PC-3 (cell line): ENCODE results near the gene PKNOX2. TPM values are rescaled to one million over a fixed set of nuclear protein-coding genes. Genes with fewer than 3 reads are reported as not detected.

Experiments
- ATAC-seq: fragments of 200-7000 bp; cut with Tn5 transposase; 2 replicates; pipeline ENCODE4 v1.9.1; 2020; ENCODE audit warnings: mild to moderate bottlenecking, moderate library complexity
- BruUV-seq: library from RNA; stranded (reverse); fragments of 400-500 nt; replicated peaks from 2 replicates; lab custom pipeline; 2021; lab: Mats Ljungman, UMichigan
- CTCF ChIA-PET: fragments of 300-600 bp; sonication (Branson Sonifier 250); formaldehyde crosslinking; loops from one replicate; lab custom pipeline; 2022; ENCODE audit warnings: antibody characterized with exemption; lab: Charles Lee
- POLR2A ChIA-PET: fragments of 300-600 bp; sonication (Branson Sonifier 250); formaldehyde crosslinking; loops from one replicate; lab custom pipeline; 2022; ENCODE audit warnings: antibody characterized with exemption; ENCODE audit not compliant: unreplicated experiment; lab: Charles Lee
- DNase-seq: peaks from one replicate; pipeline ENCODE4 v3.0.0-alpha.2; 2015
- H2AFZ ChIP-seq: fragments of 300-600 bp; sonication (generic); 2 replicates; pipeline ENCODE4 v1.6.0; 2016; ENCODE audit warnings: antibody characterized with exemption, low read length
- H3F3A ChIP-seq: fragments of 300-600 bp; sonication (generic); one replicate; pipeline ENCODE4 v1.6.0; 2017; ENCODE audit warnings: antibody characterized with exemption, low read length, control low read depth, mild to moderate bottlenecking; ENCODE audit not compliant: unreplicated experiment
- H3K27ac ChIP-seq: fragments of 300-600 bp; sonication (generic); 2 replicates; pipeline ENCODE4 v1.5.1; 2016; ENCODE audit warnings: mild to moderate bottlenecking, low read length
- H3K27me3 ChIP-seq: fragments of 300-600 bp; sonication (generic); 2 replicates; pipeline ENCODE4 v1.6.1; 2016; ENCODE audit warnings: low read length, mixed read lengths
- H3K36me3 ChIP-seq: fragments of 300-600 bp; sonication (generic); 2 replicates; pipeline ENCODE4 v1.6.1; 2016; ENCODE audit warnings: low read depth, mixed run types, low read length, mixed read lengths
- H3K4me1 ChIP-seq: fragments of 300-600 bp; sonication (generic); 2 replicates; pipeline ENCODE4 v1.5.1; 2016; ENCODE audit warnings: low read length; ENCODE audit not compliant: insufficient read depth
- H3K4me2 ChIP-seq: fragments of 300-600 bp; sonication (generic); 2 replicates; pipeline ENCODE4 v1.6.0; 2016; ENCODE audit warnings: low read length
- H3K4me3 ChIP-seq: fragments of 300-600 bp; sonication (generic); 2 replicates; pipeline ENCODE4 v1.5.1; 2016; ENCODE audit warnings: mild to moderate bottlenecking, low read length, mixed read lengths
- H3K79me2 ChIP-seq: fragments of 300-600 bp; sonication (generic); 2 replicates; pipeline ENCODE4 v1.6.1; 2017; ENCODE audit warnings: low read length, mixed read lengths
- H3K9ac ChIP-seq: fragments of 300-600 bp; sonication (generic); 2 replicates; pipeline ENCODE4 v1.6.0; 2016; ENCODE audit warnings: mild to moderate bottlenecking, low read length
- H3K9me2 ChIP-seq: fragments of 300-600 bp; sonication (generic); replicated peaks from 2 replicates; pipeline ENCODE4 v1.6.1; 2016; ENCODE audit warnings: mixed run types, low read length, mixed read lengths
- H3K9me3 ChIP-seq: fragments of 300-600 bp; sonication (generic); 2 replicates; pipeline ENCODE4 v1.6.1; 2016; ENCODE audit warnings: low read length, mixed read lengths
- H4K20me1 ChIP-seq: fragments of 300-600 bp; sonication (generic); 2 replicates; pipeline ENCODE4 v1.6.1; 2016; ENCODE audit warnings: low read length, mixed read lengths
- CTCF ChIP-seq: fragments of 300-600 bp; sonication (generic); conservative IDR thresholded peaks from 2 replicates; pipeline ENCODE4 v1.5.1; 2017; ENCODE audit warnings: antibody characterized with exemption, low read depth, mild to moderate bottlenecking, low read length
- EZH2 ChIP-seq: fragments of 300-600 bp; sonication (generic); IDR thresholded peaks from one replicate; pipeline ENCODE4 v1.6.1; 2017; ENCODE audit warnings: antibody characterized with exemption, mild to moderate bottlenecking, low read length; ENCODE audit not compliant: unreplicated experiment
- EZH2phosphoT487 ChIP-seq: fragments of 300-600 bp; sonication (generic); IDR thresholded peaks from 2 replicates; pipeline ENCODE4 v1.6.1; 2018; ENCODE audit warnings: mild to moderate bottlenecking, antibody characterized with exemption, low read length, borderline replicate concordance
- intact Hi-C: fragments of 100-400 bp; cut with micrococcal nuclease; formaldehyde crosslinking; loops from 2 replicates; pipeline ENCODE4 v1.9.0; 2023
- total RNA-seq: library from RNA; depleted of rRNA; stranded (reverse); fragments of >200 nt; gene quantifications from 2 replicates; pipeline ENCODE4 v1.2.3, GENCODE V29; 2014

Gene PKNOX2
- total RNA-seq, 1 experiment from 2014 or later = not detected

- ATAC-seq = no peak
These were observed 156.0 kb downstream of the PKNOX2 start for GRCh38 chr11:125320347-125321076.

GRCh38 chr11:125322289-125322688 is 157.7 kb downstream of the PKNOX2 start:
- ATAC-seq (no peak), DNase-seq (no peak)
- Histone ChIP-seq H3K79me2 (no peaks in the 10 kb centered on the region), H3K27ac (no peak overlapping the region), H3K9me3 (no peaks in the 10 kb centered on the region), H3K4me1 (no peaks in the 10 kb centered on the region), H3K4me3 (no peak overlapping the region), H3K9ac (no peak overlapping the region), H2AFZ (no peak overlapping the region), H4K20me1 (no peaks in the 10 kb centered on the region), H3K27me3 (peaks cover 81% of the 10 kb centered on the region), H3K36me3 (no peaks in the 10 kb centered on the region), H3F3A (no peaks in the 10 kb centered on the region), H3K9me2 (no peaks in the 10 kb centered on the region), H3K4me2 (no peak overlapping the region)
- intact Hi-C loops = no loop called here
- no TSS peak for BruUV-seq
- ChIA-PET CTCF (no interaction called here), POLR2A (no interaction called here)
- TF ChIP-seq CTCF = no peak
- no peak for TF ChIP-seq EZH2

More at GRCh38 chr11:125320347-125321076, 156.0 kb downstream of the PKNOX2 start:
- H3K27me3 ChIP-seq = peaks cover 80% of the 10 kb centered on the region
- H3K27ac ChIP-seq = no peak overlapping the region
- CTCF ChIA-PET = no interaction called here
- BruUV-seq = no TSS peak
- no peaks in the 10 kb centered on the region for H3K9me2 ChIP-seq
- no peak overlapping the region for H3K4me3 ChIP-seq
- H3K9me3 ChIP-seq = no peaks in the 10 kb centered on the region
- no peak overlapping the region for H2AFZ ChIP-seq
- POLR2A ChIA-PET = no interaction called here
- H3K79me2 ChIP-seq = no peaks in the 10 kb centered on the region
- intact Hi-C loops = no loop called here
- no peak overlapping the region for H3K9ac ChIP-seq
- no peaks in the 10 kb centered on the region for H3K4me1 ChIP-seq
- H3F3A ChIP-seq = no peaks in the 10 kb centered on the region
- no peak for DNase-seq
- TF ChIP-seq EZH2 (no peak), EZH2phosphoT487 (no peak), CTCF (no peak)
- H4K20me1 ChIP-seq = no peaks in the 10 kb centered on the region
- no peak overlapping the region for H3K4me2 ChIP-seq
- H3K36me3 ChIP-seq = no peaks in the 10 kb centered on the region

GRCh38 chr11:125325196-125325595 is 160.6 kb downstream of the PKNOX2 start:
- POLR2A ChIA-PET = no interaction called here
- DNase-seq (no peak), ATAC-seq (no peak)
- no peak overlapping the region for H3K9ac ChIP-seq
- H4K20me1 ChIP-seq = no peaks in the 10 kb centered on the region
- no peaks in the 10 kb centered on the region for H3K9me3 ChIP-seq
- H3K4me1 ChIP-seq = no peaks in the 10 kb centered on the region
- H3K79me2 ChIP-seq = no peaks in the 10 kb centered on the region
- no peak overlapping the region for H3K27ac ChIP-seq
- intact Hi-C loops = no loop called here
- no peaks in the 10 kb centered on the region for H3K36me3 ChIP-seq
- no TSS peak for BruUV-seq
- CTCF ChIA-PET = no interaction called here
- TF ChIP-seq EZH2 = no peak
- no peak for TF ChIP-seq CTCF
- no peak for TF ChIP-seq EZH2phosphoT487
- no peak overlapping the region for H3K4me3 ChIP-seq
- peaks cover 98% of the 10 kb centered on the region for H3K27me3 ChIP-seq
- no peaks in the 10 kb centered on the region for H3F3A ChIP-seq
- H3K9me2 ChIP-seq = no peaks in the 10 kb centered on the region
- no peak overlapping the region for H3K4me2 ChIP-seq
- no peak overlapping the region for H2AFZ ChIP-seq
